ENCODE results near the gene ZDHHC4. TPM values are rescaled to one million over a fixed set of nuclear protein-coding genes. Genes with fewer than 3 reads are reported as not detected.
A peak's percentile ranks its signal among the peaks of the same experiment; 100 is the strongest.

Gene ZDHHC4
- total and polyA plus RNA-seq, 9 of the 15 experiments (the other 6 are each of a cell fraction or from before 2014, with no cell fraction given): 33.4 to 106 (median 58.3) TPM

DNA sequence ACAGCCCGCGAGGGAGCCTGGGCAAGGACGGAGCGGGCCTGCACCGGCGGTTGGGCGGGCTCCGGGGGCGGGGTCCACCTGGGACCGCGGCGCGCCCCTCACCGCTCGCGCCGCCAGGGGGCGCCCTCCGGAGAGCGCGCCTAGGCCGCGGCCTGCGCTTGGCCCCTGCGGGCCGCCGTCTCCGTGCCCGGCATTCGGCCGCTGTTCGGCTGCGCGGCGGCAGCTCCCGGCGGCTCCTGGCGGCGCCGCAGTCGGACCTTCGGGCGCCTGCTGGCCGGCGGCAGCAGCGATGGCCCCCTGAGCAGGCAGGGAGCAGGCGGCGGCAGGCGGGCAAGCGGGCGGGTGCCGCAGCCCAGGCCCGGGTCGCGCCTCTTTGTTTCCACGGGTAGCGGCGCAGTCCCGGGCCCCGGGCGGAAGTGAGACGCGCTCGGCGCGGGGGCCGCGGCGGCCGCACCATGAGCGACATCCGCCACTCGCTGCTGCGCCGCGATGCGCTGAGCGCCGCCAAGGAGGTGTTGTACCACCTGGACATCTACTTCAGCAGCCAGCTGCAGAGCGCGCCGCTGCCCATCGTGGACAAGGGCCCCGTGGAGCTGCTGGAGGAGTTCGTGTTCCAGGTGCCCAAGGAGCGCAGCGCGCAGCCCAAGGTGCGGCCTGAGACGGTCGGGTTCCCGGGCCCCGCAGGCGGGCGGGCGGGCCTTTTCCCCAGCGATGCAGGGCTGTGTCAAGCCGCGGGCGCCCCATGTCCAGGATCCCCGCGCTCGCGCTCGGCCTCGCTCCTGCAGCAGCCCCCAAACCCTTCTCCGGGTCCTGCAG, 12.8 kb downstream of the ZDHHC4 start, which contains the start of gene INTS15 (continued):
- TF ChIP-seq, protein P1, sequence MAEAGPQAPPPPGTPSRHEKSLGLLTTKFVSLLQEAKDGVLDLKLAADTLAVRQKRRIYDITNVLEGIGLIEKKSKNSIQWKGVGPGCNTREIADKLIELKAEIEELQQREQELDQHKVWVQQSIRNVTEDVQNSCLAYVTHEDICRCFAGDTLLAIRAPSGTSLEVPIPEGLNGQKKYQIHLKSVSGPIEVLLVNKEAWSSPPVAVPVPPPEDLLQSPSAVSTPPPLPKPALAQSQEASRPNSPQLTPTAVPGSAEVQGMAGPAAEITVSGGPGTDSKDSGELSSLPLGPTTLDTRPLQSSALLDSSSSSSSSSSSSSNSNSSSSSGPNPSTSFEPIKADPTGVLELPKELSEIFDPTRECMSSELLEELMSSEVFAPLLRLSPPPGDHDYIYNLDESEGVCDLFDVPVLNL (CRISPR knock-in tag; IDR thresholded peaks at IDR 0.05; ENCODE audit: low read depth): no peak
- no peak for TF ChIP-seq NCOA6 (IDR thresholded peaks at IDR 0.05)
- no peak for TF ChIP-seq CBX8 (IDR thresholded peaks at IDR 0.05; ENCODE audit: borderline replicate concordance, extremely low read depth, low read depth, low read length, poor library complexity, severe bottlenecking)
- no peak for TF ChIP-seq ZNF77 (CRISPR knock-in tag; IDR thresholded peaks at IDR 0.05)
- 0 out of 2 replicates have a peak, but pooled peaks have one; percentile 2 for TF ChIP-seq ZNF589 (CRISPR knock-in tag; IDR thresholded peaks at IDR 0.05; ENCODE audit: low read depth)
- TF ChIP-seq ZNF431 (CRISPR knock-in tag; IDR thresholded peaks at IDR 0.05): no peak
- TF ChIP-seq PCBP2 (IDR thresholded peaks at IDR 0.05; ENCODE audit: low read depth, low read length, poor library complexity, severe bottlenecking): no peak
- TF ChIP-seq, protein P2, sequence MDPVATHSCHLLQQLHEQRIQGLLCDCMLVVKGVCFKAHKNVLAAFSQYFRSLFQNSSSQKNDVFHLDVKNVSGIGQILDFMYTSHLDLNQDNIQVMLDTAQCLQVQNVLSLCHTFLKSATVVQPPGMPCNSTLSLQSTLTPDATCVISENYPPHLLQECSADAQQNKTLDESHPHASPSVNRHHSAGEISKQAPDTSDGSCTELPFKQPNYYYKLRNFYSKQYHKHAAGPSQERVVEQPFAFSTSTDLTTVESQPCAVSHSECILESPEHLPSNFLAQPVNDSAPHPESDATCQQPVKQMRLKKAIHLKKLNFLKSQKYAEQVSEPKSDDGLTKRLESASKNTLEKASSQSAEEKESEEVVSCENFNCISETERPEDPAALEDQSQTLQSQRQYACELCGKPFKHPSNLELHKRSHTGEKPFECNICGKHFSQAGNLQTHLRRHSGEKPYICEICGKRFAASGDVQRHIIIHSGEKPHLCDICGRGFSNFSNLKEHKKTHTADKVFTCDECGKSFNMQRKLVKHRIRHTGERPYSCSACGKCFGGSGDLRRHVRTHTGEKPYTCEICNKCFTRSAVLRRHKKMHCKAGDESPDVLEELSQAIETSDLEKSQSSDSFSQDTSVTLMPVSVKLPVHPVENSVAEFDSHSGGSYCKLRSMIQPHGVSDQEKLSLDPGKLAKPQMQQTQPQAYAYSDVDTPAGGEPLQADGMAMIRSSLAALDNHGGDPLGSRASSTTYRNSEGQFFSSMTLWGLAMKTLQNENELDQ (CRISPR knock-in tag; IDR thresholded peaks at IDR 0.05; ENCODE audit: borderline replicate concordance): no peak
- no peak for TF ChIP-seq NR2C1 (IDR thresholded peaks at IDR 0.05)
- no peak for TF ChIP-seq NR2C1 (tag; IDR thresholded peaks at IDR 0.05)
- no peak for TF ChIP-seq NFIX (CRISPR knock-in tag; IDR thresholded peaks at IDR 0.05; ENCODE audit: low read depth)
- TF ChIP-seq, protein P3, sequence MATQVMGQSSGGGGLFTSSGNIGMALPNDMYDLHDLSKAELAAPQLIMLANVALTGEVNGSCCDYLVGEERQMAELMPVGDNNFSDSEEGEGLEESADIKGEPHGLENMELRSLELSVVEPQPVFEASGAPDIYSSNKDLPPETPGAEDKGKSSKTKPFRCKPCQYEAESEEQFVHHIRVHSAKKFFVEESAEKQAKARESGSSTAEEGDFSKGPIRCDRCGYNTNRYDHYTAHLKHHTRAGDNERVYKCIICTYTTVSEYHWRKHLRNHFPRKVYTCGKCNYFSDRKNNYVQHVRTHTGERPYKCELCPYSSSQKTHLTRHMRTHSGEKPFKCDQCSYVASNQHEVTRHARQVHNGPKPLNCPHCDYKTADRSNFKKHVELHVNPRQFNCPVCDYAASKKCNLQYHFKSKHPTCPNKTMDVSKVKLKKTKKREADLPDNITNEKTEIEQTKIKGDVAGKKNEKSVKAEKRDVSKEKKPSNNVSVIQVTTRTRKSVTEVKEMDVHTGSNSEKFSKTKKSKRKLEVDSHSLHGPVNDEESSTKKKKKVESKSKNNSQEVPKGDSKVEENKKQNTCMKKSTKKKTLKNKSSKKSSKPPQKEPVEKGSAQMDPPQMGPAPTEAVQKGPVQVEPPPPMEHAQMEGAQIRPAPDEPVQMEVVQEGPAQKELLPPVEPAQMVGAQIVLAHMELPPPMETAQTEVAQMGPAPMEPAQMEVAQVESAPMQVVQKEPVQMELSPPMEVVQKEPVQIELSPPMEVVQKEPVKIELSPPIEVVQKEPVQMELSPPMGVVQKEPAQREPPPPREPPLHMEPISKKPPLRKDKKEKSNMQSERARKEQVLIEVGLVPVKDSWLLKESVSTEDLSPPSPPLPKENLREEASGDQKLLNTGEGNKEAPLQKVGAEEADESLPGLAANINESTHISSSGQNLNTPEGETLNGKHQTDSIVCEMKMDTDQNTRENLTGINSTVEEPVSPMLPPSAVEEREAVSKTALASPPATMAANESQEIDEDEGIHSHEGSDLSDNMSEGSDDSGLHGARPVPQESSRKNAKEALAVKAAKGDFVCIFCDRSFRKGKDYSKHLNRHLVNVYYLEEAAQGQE (IDR thresholded peaks at IDR 0.05; ENCODE audit: borderline replicate concordance): peak; percentile 40; the same call in 1 of the 2 replicates
- TF ChIP-seq, protein P3 (CRISPR knock-in tag; IDR thresholded peaks at IDR 0.05; ENCODE audit: low read depth): peak; percentile 21
- TF ChIP-seq ZNF444 (CRISPR knock-in tag; IDR thresholded peaks at IDR 0.05): no peak
- TF ChIP-seq RHOXF2B (CRISPR knock-in tag; conservative IDR thresholded peaks at IDR 0.05): no peak
